ENCODE measurements around the gene PRKACB.
A peak's percentile ranks its signal among the peaks of the same experiment; 100 is the strongest.

PRKACB gene

GRCh38 chr1:84159533-84160240 lies 15.6 kb downstream of the PRKACB start:
- no peak for DNase-seq

- DNase-seq = no peak
These were observed 18.2 kb downstream of the PRKACB start for GRCh38 chr1:84162295-84162694.

DNA sequence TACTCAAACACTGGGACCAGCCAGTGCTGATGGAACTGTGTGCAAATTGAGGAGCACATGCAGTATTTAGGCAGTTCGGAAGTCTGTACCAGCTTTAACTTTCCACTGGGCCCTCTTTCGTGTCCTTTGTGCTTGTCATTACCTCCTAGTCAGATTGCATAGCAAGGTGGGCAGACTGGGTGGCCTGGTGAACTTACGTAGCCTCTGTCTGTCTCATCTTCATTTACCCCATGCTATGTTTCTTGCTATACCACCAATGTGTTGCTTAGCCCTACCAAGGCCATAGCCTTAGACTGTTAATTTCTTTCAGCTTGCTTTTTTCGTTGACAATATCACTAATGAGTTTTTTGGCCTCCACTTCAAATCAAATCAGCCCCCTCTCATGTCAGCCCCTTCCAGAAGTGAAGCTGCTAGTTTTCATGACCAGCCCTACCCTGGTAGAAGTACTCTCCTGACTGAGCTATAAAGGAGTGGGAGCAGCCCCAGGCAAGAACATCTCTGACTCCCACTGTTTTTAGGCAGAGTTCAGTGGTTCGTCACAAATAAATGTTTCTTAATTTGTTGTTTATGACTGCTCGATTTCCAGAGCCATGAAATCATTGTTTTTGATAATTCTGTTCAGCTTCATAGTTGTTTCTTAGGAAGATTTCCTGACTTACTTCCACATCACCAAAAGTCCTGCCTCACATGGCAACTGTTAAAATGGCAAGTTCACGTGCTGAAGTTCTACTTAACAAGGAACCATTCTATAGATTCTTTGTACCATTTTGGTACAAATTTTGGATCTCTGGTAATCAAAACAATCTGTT lies 19.3 kb downstream of the PRKACB start:
- DNase-seq = no peak

DNA sequence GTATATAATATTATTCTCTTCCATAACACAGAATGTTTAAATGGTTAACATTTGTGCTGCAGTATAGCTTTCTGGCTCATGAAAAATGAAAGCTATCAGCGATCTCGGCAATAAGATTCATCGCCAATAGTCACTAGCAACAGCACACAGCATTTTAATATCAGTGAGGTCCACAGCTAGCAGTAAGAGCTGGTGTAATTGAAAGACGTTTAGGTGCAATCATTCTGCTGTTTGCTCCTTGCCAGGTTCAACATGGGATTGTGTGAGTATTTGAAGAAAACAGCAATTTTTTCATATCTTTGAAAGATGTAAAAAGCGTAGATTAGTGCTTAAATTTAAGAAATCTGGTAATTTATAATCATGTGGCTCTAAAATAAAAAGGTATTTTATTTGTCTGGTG lies 20.1 kb downstream of the PRKACB start:
- DNase-seq = peak; percentile 31

- DNase-seq = no peak
These were observed 20.5 kb downstream of the PRKACB start for GRCh38 chr1:84164567-84165021.

DNA sequence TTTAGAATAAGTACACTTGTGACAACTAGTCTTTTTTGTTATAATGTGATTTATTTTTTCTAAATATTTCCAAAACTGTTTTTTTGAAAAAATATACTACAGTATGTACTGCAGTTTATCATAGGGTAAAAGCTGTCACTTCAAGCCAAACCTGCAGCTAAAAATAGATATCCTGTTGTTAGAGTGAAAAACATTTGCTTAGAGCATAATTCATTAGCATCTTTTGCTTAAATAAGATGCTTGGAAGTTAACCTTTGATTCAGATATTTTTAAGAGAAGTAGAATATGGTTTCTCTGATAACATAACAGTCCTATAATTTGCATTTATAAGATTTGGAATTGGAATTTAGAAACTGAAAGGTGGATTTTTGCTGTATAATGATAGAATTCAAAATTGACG lies 21.5 kb downstream of the PRKACB start:
- DNase-seq = no peak

DNA sequence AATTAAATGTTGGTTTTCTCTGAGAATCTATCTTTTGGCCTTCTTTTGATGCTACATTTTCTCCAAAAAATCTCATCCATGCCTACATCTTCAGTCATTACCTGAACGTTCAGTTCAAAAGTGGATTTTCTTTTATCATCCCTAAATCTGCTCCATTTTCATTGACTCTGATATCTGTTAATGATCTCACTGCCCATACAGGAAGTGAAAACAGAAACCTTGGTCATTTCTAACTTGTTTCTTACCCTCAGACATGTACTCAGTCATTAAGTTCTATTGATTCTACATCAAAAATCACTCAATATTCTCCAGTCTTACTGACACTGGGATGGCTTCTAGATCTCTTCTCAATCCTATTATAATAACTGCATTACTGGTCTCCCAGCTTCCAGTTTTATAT lies 22.7 kb downstream of the PRKACB start:
- DNase-seq = no peak

GRCh38 chr1:84168783-84169182 lies 24.7 kb downstream of the PRKACB start:
- no peak for DNase-seq

DNA sequence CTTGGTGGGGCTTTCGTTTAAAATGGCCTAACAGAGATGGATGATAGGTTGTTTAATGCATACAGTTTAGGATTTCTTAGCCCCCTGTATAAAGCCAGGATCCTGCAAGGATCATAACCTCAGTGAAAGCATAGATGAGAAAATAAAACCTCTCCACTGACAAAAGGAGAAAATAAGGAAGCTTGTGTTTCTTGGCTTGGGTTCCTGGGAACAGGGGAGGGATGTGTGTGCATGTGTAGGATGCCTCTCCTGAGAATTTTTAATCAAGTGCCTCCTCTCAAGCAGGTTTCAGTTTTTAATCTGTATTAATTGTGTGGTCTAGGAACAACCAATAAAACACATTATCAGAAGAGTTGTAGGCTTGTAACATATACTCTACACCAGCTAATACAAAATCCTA lies 26.1 kb downstream of the PRKACB start:
- no peak for DNase-seq

DNA sequence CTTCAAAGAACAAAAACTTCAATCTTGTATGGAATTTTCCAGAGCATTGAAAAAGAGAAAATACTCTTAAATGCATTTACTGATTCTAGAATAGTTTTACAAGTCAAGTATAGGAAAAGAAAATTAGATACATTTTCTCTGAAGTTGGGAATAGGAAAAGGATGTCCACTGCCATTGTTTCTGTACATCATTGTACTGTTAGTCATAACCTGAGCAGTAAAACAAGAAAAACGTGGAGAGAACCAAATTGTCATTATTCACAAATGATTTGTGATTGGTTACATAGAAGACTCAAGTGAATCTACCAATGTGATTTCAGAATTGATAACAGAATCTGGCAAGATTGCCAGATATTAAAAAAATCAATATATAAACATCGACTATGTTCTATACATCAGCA lies 27.4 kb downstream of the PRKACB start:
- no peak for DNase-seq

DNA sequence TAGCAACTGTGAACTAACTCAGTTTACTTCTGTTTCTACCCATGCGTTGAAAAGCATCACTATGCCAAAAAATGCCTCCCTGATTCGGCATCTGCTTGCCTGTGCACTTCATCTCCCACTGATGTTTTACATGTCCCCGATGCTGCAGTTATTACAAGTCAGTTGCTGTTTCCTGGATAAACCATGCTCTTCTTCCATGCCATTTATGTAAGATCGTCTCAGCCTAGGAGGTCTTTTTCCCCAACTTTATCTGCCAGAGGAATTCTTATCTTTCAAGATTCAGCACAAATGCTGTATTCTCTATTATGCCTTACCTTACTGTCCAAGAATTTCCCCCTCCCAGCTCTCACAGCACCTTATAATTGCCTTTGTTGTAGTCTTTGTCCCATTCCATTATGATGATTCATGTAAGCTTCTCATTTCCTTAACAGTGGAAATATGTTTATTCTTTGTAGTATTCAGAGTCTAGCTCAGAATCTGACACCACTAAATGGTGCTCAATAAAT lies 30.0 kb downstream of the PRKACB start:
- no peak for DNase-seq

DNA sequence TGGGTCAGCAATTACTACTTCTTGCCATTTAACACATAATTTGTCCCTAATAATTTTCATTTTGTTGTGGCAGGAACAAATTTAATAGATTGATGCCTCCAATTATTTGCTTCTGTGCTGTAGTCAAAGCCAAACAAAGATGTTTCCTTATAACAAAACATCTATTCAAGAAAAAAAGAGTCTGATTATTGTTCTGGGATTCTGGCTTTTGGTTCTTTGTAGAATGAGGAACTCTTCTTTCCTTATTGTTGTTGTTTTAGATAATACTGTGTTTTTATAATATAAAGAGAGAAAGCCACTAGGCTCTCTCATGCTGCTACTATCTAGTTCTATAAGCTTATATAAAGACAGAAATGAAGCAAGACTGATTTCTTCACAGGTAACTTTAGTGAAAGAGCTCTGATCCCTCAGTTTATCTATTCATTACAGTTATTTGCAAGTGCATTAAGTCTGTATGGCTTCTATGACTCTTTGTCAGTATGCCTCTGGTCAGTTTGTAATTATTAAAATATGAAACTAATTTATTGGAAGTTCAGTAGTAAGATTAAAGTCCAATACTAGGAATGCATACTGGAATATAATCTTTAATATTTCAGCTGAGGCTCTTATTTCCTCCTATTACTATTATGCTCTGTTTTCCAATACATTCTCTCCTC lies 37.4 kb downstream of the PRKACB start:
- no peak for DNase-seq

- no peak for DNase-seq
These were observed 46.4 kb downstream of the PRKACB start for GRCh38 chr1:84190455-84190854.

GRCh38 chr1:84192681-84193080 lies 48.6 kb downstream of the PRKACB start:
- DNase-seq = no peak

DNA sequence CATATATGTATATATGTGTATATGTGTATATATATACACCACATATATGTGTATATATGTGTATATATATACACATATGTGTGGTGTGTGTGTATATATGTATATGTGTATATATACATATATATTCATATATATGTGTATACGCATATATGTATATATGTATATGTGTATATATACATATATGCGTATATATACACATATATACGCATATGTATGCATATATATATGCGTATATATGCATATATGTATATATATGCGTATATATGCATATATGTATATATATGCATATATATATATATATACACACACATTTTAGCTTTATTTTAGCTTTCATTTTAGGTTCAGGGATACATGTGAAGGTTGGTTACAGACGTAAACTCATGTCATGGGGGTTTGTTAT lies 54.8 kb downstream of the PRKACB start:
- no peak for DNase-seq

- DNase-seq = no peak
These were observed 55.2 kb downstream of the PRKACB start for GRCh38 chr1:84199257-84199656.

- DNase-seq = no peak
These were observed 58.1 kb downstream of the PRKACB start for GRCh38 chr1:84202126-84202525.

- DNase-seq = no peak
These were observed 62.3 kb downstream of the PRKACB start for GRCh38 chr1:84206375-84206774.

GRCh38 chr1:84208935-84209334 lies 64.9 kb downstream of the PRKACB start:
- no peak for DNase-seq

DNA sequence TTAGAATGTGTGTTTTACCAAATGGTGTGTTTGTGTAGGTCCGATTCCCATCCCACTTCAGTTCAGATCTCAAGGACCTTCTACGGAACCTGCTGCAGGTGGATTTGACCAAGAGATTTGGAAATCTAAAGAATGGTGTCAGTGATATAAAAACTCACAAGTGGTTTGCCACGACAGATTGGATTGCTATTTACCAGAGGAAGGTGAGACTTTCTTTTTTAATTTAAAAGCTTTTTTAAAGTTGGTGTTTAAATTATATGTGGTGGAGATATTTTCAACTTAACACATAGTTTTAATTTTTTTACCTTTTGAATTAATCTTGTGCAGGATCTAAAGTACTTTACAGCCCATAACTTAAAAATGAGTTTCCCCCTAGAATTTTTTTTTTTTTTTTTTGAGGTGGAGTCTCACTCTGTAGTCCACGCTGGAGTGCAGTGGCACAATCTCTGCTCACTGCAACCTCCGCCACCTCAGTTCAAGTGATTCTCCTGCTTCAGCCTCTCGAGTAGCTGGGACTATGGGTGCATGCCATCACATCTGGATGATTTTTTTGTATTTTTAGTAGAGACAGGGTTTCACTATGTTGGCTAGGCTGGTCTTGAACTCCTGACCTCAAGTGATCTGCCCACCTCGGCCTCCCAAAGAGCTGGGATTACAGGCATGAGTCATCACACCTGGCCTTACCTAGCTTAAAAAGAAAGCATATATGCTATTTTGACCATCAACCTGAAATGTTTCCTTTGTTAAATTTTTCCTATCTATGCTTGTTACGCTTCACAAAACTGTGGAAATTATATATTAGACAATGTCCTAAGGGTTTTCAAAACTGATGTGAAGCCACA lies 70.3 kb downstream of the PRKACB start:
- DNase-seq = no peak

- DNase-seq = no peak
These were observed 73.2 kb downstream of the PRKACB start for GRCh38 chr1:84217239-84217638.

DNA sequence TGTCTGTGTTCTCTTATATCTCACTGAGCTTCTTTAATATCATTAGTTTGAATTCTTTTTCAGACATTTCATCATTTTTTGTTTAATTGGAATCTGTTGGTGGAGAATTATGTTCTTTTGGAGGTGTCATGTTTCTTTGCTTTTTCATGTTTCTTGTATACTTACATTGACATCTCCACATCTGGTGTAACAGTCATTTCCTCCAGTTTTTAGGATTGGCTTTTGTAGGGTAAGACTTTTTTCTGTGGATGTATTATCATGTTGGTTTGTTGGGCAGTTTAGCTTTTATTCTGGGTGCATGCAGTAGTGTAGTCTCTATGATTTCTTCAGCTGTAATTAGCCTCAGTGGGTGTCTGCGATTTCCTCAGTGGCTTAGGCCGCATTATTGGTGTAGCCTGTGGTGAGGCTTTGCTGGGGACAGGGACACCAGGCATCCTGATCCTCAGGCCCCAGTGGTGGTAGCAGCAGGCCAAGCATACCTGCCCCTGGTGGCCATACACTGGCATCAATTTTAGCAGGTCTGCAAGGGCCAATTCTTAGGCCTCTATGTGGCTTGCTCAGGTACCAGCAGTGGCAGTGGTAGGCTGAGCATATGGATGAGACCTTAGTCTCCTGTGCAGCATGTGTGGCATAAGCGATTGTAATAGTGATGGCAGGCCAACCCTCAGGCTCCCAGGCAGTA lies 79.8 kb downstream of the PRKACB start:
- DNase-seq = no peak
